ENCODE data around the gene TARP.

GRCh38 chr7:38223306-38223705 lies 50.1 kb downstream of the TARP start:
- TF ChIP-seq CTCF (IDR thresholded peaks at IDR 0.05) = no peak
- TF ChIP-seq ZBTB33 (IDR thresholded peaks at IDR 0.05; ENCODE audit: borderline replicate concordance, low read depth) = no peak
